ENCODE data around the gene HCST.
"Not testable (repeated sequence)": the region's sequence is repeated elsewhere in the genome, so short reads cannot be mapped to it uniquely, and the experiment has no call there.

HCST gene

GRCh38 chr19:35904311-35905068, 2.2 kb downstream of the HCST start:
- DNase-seq (ENCODE audit: low read depth): no peak

GRCh38 chr19:35905178-35905727, 2.9 kb downstream of the HCST start:
- DNase-seq (ENCODE audit: low read depth): no peak

GRCh38 chr19:35907377-35907745, 5.0 kb downstream of the HCST start:
- DNase-seq (ENCODE audit: low read depth): no peak

DNA sequence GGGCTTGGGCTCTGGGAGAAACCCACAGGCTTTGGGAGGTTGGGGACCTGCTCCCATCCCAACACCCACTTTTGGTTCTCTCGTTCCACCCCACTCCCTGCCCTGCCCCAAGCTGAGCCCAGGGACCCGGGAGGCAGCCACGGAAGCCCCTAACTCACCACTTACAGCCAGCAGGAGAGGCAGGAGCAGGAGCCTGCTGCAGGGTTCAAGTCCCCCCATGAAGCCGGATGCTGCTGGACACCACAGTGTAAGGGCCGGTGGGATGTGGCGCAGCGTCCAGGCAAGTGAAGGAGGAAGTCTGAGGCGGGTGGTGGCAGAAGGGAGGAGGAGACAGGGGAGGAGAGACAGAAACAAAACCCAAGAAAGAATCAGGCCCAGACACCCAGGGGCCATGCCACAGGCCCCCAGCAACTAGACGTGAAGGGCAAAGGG, 5.7 kb downstream of the HCST start, which contains the start of gene TYROBP:
Gene TYROBP (minus strand): TSS at position 286 of the 432 bp plus-strand sequence. CDS start 67 bp downstream, at position 219.
- no peak for DNase-seq (ENCODE audit: low read depth)

- no peak for DNase-seq (ENCODE audit: low read depth)
Observed at GRCh38 chr19:35908973-35909683, 6.8 kb downstream of the HCST start.

DNA sequence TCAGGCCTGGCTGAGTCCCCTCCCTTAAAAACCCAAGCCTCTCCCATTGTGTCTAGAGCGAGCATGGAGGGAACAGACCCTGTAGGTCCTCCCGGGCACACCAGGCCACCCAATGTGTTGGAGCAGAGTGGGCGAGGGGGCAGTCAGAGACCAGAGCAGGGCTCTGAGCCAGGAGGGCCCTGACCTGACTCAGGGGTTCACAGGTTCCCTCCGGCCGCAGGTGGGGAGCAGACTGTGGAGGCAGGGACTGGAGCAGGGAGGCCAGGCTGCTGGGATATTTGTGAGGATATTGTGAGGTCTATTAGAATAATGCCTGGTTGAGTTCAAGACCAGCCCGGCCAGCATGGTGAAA, 7.3 kb downstream of the HCST start:
- no peak for DNase-seq (ENCODE audit: low read depth)

- not testable (repeated sequence) for DNase-seq (ENCODE audit: low read depth)
Observed at GRCh38 chr19:35910355-35910754, 8.0 kb downstream of the HCST start.

DNA sequence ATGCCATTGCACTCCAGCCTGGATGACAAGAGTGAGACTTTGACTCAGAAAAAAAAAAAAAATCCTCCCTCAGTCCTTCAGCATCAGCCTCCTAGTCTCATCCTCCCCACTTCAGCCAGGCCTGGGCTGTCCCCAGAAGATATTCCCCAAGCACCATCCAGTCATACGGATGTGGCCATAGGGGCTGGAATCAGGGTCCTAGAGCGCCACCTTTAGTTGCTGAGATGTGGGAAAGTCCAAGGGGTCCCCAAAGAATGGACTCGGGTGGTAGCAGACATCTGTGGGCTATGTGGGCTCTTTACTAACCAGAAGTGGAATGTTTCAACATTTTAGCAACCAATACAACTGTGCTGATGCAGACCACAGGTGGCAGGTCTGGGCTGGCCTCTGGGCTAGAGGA, 8.8 kb downstream of the HCST start:
- no peak for DNase-seq (ENCODE audit: low read depth)

DNA sequence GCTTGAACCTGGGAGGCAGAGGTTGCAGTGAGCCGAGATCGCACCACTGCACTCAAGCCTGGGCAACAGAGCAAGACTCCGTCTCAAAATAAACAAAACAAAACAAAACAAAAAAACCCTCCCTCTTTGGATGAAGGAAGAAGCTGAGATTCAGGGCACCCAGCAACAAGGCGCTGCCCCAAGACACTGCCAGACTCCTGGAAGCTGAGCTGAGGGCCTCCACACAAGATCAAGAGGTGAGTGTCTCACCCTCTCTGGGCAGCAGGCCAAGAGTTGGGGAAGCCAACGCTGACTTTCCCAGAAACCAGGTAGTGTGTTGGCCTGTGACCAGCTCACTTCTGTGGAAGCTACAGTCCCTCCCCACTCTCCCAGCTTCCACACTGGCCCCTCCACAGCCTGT, 9.5 kb downstream of the HCST start:
- DNase-seq (ENCODE audit: low read depth): no peak

DNA sequence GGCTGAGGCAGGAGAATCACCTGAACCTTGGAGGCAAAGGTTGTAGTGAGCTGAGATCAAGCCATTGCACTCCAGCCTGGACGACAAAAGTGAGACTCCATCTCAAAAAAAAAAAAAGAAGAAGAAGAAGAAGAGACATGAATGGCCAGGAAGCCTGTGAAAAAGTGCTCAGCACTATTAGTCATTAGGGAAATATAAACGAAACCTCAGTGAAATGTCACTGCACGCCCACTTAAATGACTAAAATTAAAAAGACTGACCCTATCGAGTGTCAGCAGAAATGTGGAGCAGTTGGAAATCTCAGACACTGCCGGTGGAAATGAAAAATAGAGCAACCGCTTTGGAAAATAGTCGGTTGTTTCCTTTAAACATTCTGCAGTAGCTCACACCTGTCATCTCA, 11.3 kb downstream of the HCST start:
- no peak for DNase-seq (ENCODE audit: low read depth)

- DNase-seq (ENCODE audit: low read depth): no peak
Observed at GRCh38 chr19:35915443-35915842, 13.1 kb downstream of the HCST start.

- no peak for DNase-seq (ENCODE audit: low read depth)
Observed at GRCh38 chr19:35919306-35919705, 17.0 kb downstream of the HCST start.

GRCh38 chr19:35921012-35921411, 18.7 kb downstream of the HCST start:
- no peak for DNase-seq (ENCODE audit: low read depth)

DNA sequence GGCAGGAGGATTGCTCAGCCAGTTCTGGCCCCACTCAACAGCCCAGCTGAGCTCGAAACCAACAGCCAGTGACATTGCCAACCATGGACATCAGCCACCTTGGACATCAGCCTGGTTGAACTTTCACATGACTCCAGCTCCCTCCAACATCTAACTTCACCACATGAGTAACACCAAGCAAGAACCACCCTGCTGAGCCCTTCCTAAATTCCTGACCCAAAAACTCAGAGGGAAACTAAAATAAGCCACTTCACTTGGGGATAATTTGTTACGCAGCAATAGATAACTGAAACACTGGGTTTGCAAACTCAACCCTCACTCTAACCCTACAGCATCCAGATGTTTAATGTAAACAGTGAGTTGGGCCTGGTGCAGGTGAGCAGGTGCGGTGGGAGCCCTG, 23.2 kb downstream of the HCST start:
- DNase-seq (ENCODE audit: low read depth): no peak

DNA sequence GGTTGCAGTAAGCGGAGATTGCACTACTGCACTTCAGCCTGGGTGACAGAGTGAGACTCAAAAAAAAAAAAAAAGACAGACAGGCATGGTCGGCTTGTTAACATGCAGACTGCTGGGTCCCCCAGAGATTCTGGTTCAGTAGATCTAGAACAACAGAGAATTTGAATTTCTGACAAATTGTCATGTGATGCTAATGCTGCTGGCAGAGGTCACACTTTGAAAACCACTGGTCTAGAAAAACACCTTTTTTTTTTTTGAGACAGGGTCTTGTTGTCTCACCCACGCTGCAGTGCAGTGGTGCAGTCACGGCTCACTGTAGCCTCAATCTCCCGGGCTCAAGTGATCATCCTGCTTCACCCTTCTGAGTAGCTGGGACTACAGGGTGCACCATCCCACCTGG, 26.2 kb downstream of the HCST start:
- no peak for DNase-seq (ENCODE audit: low read depth)

DNA sequence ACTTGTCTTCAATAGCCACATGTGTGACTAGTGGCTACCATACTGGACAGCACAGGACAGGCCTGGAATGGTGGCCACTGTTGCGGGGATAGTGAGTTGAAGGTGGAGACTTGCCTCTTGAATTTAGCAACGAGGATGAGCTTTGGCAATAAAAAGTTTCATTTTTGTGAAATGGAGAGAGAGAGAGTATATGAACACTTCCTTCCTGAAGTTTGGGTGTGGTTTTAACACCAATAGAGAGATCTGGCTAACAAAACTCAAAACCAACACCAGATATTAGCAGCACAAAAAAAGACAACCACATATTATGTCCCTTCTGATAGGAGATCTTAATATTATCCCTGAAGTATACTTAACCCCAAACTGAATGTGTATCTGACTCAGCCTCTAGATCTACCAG, 27.5 kb downstream of the HCST start:
- DNase-seq (ENCODE audit: low read depth): no peak

DNA sequence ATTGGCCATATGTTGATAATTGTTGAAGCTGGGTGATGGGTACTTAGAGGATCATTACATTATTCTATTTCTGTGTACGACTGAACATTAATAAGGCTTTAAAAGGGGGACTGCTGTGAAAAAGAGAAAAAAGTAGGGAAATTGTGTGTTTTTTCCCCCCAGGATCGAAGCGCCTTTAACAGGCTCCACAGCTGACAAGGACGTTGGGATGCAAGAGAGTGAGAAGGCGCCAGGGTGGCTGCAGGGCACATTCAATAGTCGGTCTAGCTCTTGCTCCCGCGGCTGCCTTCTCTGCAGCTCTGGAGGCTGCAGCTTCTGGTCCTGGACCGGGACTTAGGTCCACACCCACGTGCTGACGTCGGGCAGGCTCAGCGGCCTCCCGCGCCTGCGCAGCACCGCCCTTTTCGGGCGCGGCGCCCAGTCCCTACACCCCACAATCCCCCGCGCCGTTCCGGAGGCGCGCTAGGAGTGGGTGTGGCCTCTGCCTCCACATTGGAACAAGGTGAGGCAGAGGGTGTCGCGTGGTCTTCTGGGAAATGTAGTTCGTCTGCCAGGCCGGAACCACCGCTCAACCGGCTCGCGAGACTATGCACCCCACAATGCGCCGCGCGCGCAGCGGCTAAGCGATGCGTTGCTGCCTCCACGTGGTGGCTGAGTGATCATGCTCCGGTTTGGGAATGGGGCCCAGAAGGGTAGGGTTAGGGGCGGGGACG, 29.0 kb downstream of the HCST start:
- DNase-seq (ENCODE audit: low read depth): peak; percentile 98

DNA sequence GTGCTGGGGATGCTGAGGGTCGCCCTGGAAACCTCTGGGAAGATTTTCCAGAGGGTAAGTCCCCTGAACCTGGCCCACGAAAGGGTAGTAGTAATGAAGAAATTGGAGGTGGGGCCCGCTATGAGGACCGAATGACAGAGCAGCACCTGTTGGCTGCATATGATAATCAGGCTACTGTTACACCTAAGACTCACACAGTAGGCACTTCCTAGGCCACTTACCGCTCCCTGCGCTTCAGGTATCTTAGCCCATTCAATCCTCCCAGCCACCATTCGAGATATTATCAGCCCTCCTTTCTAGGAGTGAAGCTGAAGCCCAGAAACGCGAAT, 29.5 kb downstream of the HCST start:
- DNase-seq (ENCODE audit: low read depth): no peak

GRCh38 chr19:35932291-35932936, 30.1 kb downstream of the HCST start:
- DNase-seq (ENCODE audit: low read depth): no peak

GRCh38 chr19:35935911-35936737, 33.8 kb downstream of the HCST start, which contains the start of gene LRFN3:
TSS of gene LRFN3 (plus strand) at chr19:35936374. CDS start at chr19:35939426, 3,052 bp downstream.
- DNase-seq (ENCODE audit: low read depth): no peak

DNA sequence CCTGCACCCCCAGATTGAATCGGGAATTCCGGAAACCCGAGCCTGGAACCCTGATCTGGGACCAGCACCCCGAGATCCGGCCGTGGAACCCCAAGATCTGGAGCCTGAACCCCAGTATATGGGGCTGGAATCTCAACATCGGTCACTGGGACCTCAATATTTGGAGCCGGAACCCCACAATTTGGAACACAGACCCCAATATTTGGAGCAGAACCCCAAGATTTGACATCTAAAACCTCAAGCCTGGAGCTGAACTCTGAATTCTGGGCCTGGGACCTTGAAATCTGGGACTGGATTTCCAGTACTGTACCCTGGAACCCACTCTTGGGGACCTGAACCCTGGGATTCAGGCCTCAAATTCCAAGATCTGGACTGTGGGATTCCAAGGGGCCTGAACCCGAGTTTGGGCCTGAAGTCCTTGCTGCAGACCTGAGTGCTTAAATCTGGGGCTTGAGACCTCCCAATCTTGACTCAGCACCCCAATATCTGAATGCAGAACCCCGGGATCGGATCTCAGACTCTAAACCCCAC, 34.5 kb downstream of the HCST start:
- no peak for DNase-seq (ENCODE audit: low read depth)

Measured in activated gamma-delta T cell treated with anti-CD3 and anti-CD28 coated beads, Interleukin-2, amount 50 U/mL, for 16 hours (primary cell).